GM12872 (cell line): Measurements from ENCODE around the gene TLE1.

Source experiments
- CTCF ChIP-seq: IDR thresholded peaks from 3 replicates; pipeline ENCODE4 v1.5.1; 2011; ENCODE audit warnings: low read depth, mild to moderate bottlenecking, low read length, moderate library complexity; ENCODE audit not compliant: insufficient read depth

The TLE1 gene

GRCh38 chr9:81683238-81683637, 6.1 kb downstream of the TLE1 start:
- no peak for TF ChIP-seq CTCF

GRCh38 chr9:81682797-81683196, 6.5 kb downstream of the TLE1 start:
- TF ChIP-seq CTCF: no peak

GRCh38 chr9:81682177-81682576, 7.2 kb downstream of the TLE1 start:
- no peak for TF ChIP-seq CTCF

GRCh38 chr9:81680506-81680905, 8.8 kb downstream of the TLE1 start:
- TF ChIP-seq CTCF: no peak

GRCh38 chr9:81680006-81680405, 9.3 kb downstream of the TLE1 start:
- TF ChIP-seq CTCF: no peak

- no peak for TF ChIP-seq CTCF
Measured at GRCh38 chr9:81678088-81678487, 11.3 kb downstream of the TLE1 start.

- TF ChIP-seq CTCF: no peak
Measured at GRCh38 chr9:81676395-81676794, 13.0 kb downstream of the TLE1 start.

- TF ChIP-seq CTCF: no peak
Measured at GRCh38 chr9:81673310-81673709, 16.0 kb downstream of the TLE1 start.
